GM23338 (cell line): ENCODE measurements around the gene WARS2. TPM values are rescaled to one million over a fixed set of nuclear protein-coding genes. Genes with fewer than 3 reads are reported as not detected.

Experiments
- ATAC-seq: fragments of 200-7000 bp; cut with Tn5 transposase; 3 replicates; pipeline ENCODE4 v1.9.1; 2020
- DNase-seq: peaks from one replicate; pipeline ENCODE4 v3.0.0-alpha.2; 2015; ENCODE audit warnings: low spot score
- H2AFZ ChIP-seq: fragments of 200-600 bp; sonication (generic); 2 replicates; pipeline ENCODE4 v1.8.0; 2016; ENCODE audit warnings: antibody characterized with exemption, mild to moderate bottlenecking, moderate library complexity
- H3F3A ChIP-seq: fragments of 200-600 bp; sonication (generic); replicated peaks from 2 replicates; pipeline ENCODE4 v1.8.0; 2017; ENCODE audit warnings: antibody characterized with exemption, mixed run types, low read depth
- H3K27ac ChIP-seq: fragments of 200-600 bp; sonication (generic); 2 replicates; pipeline ENCODE4 v1.6.1; 2016; ENCODE audit warnings: low read depth
- H3K27me3 ChIP-seq: fragments of 200-600 bp; sonication (generic); 2 replicates; pipeline ENCODE4 v1.8.0; 2016; ENCODE audit warnings: mild to moderate bottlenecking, mixed run types, moderate library complexity; ENCODE audit not compliant: insufficient read depth
- H3K36me3 ChIP-seq: fragments of 200-600 bp; sonication (generic); 2 replicates; pipeline ENCODE4 v1.8.0; 2016; ENCODE audit warnings: mild to moderate bottlenecking; ENCODE audit not compliant: insufficient read depth
- H3K4me1 ChIP-seq: fragments of 200-600 bp; sonication (generic); 2 replicates; pipeline ENCODE4 v1.8.0; 2016; ENCODE audit warnings: mild to moderate bottlenecking, moderate library complexity; ENCODE audit not compliant: insufficient read depth
- H3K4me2 ChIP-seq: fragments of 200-600 bp; sonication (generic); 2 replicates; pipeline ENCODE4 v1.7.1; 2017; ENCODE audit warnings: mixed run types
- H3K4me3 ChIP-seq: fragments of 200-600 bp; sonication (generic); 2 replicates; pipeline ENCODE4 v1.6.1; 2016; ENCODE audit warnings: mixed run types
- H3K79me2 ChIP-seq: fragments of 200-600 bp; sonication (generic); replicated peaks from 2 replicates; pipeline ENCODE4 v1.8.0; 2017; ENCODE audit warnings: mild to moderate bottlenecking; ENCODE audit not compliant: insufficient read depth
- H3K9me2 ChIP-seq: fragments of 200-600 bp; sonication (generic); 2 replicates; pipeline ENCODE4 v1.8.0; 2017; ENCODE audit not compliant: insufficient read depth
- H4K20me1 ChIP-seq: fragments of 200-600 bp; sonication (generic); replicated peaks from 2 replicates; pipeline ENCODE4 v1.8.0; 2017; ENCODE audit warnings: mild to moderate bottlenecking; ENCODE audit not compliant: insufficient read depth
- H3K27ac Mint-ChIP-seq: 2 replicates; pipeline ENCODE4 v1.8.0; 2020; ENCODE audit warnings: inconsistent platforms, mild to moderate bottlenecking, moderate library complexity, mixed read lengths
- H3K27me3 Mint-ChIP-seq: 3 replicates; pipeline ENCODE4 v1.8.0; 2022; ENCODE audit warnings: low read depth, mild to moderate bottlenecking, moderate library complexity, mixed read lengths, inconsistent platforms; ENCODE audit not compliant: insufficient read depth, poor library complexity
- H3K36me3 Mint-ChIP-seq: 3 replicates; pipeline ENCODE4 v1.8.0; 2021; ENCODE audit warnings: low read depth, mild to moderate bottlenecking, inconsistent platforms, moderate library complexity, mixed read lengths
- H3K4me1 Mint-ChIP-seq: 3 replicates; pipeline ENCODE4 v1.8.0; 2020; ENCODE audit warnings: mild to moderate bottlenecking, inconsistent platforms, mixed read lengths
- H3K4me3 Mint-ChIP-seq: 3 replicates; pipeline ENCODE4 v1.8.0; 2021; ENCODE audit warnings: moderate library complexity, mild to moderate bottlenecking, inconsistent platforms, mixed read lengths
- H3K9me3 Mint-ChIP-seq: 3 replicates; pipeline ENCODE4 v1.8.0; 2020; ENCODE audit warnings: moderate library complexity, mild to moderate bottlenecking, inconsistent platforms, mixed read lengths
- CREB1 ChIP-seq: fragments of 250-450 bp; sonication (Bioruptor Pico); IDR thresholded peaks from 2 replicates; pipeline ENCODE4 v1.5.0; 2020; ENCODE audit warnings: low read depth, mild to moderate bottlenecking, moderate library complexity
- EZH2 ChIP-seq: fragments of 200-600 bp; sonication (generic); IDR thresholded peaks from one replicate; pipeline ENCODE4 v1.8.0; 2017; ENCODE audit warnings: antibody characterized with exemption, mild to moderate bottlenecking, low read depth; ENCODE audit not compliant: unreplicated experiment
- EZH2phosphoT487 ChIP-seq: fragments of 200-600 bp; sonication (generic); IDR thresholded peaks from one replicate; pipeline ENCODE4 v1.8.1; 2018; ENCODE audit warnings: antibody characterized with exemption; ENCODE audit not compliant: unreplicated experiment
- JUNB ChIP-seq: IDR thresholded peaks from one replicate; pipeline ENCODE4 v1.6.1; 2016; ENCODE audit warnings: antibody characterized with exemption; ENCODE audit not compliant: unreplicated experiment
- NANOG ChIP-seq: IDR thresholded peaks from 2 replicates; pipeline ENCODE4 v1.6.1; 2016; ENCODE audit warnings: antibody characterized with exemption, borderline replicate concordance
- POLR2AphosphoS5 ChIP-seq: IDR thresholded peaks from 2 replicates; pipeline ENCODE4 v1.6.1; 2016; ENCODE audit warnings: antibody characterized with exemption, low read depth
- STAT1 ChIP-seq: IDR thresholded peaks from one replicate; pipeline ENCODE4 v1.6.1; 2016; ENCODE audit warnings: antibody characterized with exemption; ENCODE audit not compliant: unreplicated experiment
- ZNF114 ChIP-seq: fragments of 250-450 bp; sonication (Bioruptor Pico); IDR thresholded peaks from 2 replicates; pipeline ENCODE4 v1.5.0; 2020; ENCODE audit warnings: mild to moderate bottlenecking, moderate library complexity
- ZNF331 ChIP-seq: fragments of 250-450 bp; sonication (Bioruptor Pico); IDR thresholded peaks from 2 replicates; pipeline ENCODE4 v1.5.0; 2020; ENCODE audit warnings: low read depth, mild to moderate bottlenecking, moderate library complexity
- polyA plus RNA-seq: library from polyadenylated mRNA; unstranded; fragments of >200 nt; fragmentation: Nextera tagmentation; extraction: Ambion mirVana; gene quantifications from 2 replicates; pipeline ENCODE4 v1.2.1, GENCODE V29; 2016
- total RNA-seq: library from RNA; depleted of rRNA; stranded (reverse); fragments of >200 nt; shearing (Covaris generic); gene quantifications from 2 replicates; pipeline ENCODE4 v1.2.3, GENCODE V29; 2014
- TF ChIP-seq, protein P1 (sequence below): IDR thresholded peaks from one replicate; pipeline ENCODE4 v1.6.1; 2018; ENCODE audit warnings: antibody characterized with exemption; ENCODE audit not compliant: unreplicated experiment
- TF ChIP-seq, protein P2 (sequence below): IDR thresholded peaks from 2 replicates; pipeline ENCODE4 v1.6.1; 2016; ENCODE audit warnings: antibody characterized with exemption
- TF ChIP-seq, protein P3 (sequence below), 2 experiments: fragments of 200-600 bp in 1 of 2; sonication (generic) in 1 of 2; conservative IDR thresholded peaks; 2 replicates each; pipeline versions ENCODE4 v1.5.1 to v1.6.1; 2016 to 2017; ENCODE audit warnings: antibody characterized with exemption in 2 of 2, low read depth in 2 of 2, mild to moderate bottlenecking in 2 of 2, moderate library complexity in 1 of 2

The WARS2 gene
- total and polyA plus RNA-seq, 2 experiments from 2014 or later = 6.4 to 12.6 TPM

DNA sequence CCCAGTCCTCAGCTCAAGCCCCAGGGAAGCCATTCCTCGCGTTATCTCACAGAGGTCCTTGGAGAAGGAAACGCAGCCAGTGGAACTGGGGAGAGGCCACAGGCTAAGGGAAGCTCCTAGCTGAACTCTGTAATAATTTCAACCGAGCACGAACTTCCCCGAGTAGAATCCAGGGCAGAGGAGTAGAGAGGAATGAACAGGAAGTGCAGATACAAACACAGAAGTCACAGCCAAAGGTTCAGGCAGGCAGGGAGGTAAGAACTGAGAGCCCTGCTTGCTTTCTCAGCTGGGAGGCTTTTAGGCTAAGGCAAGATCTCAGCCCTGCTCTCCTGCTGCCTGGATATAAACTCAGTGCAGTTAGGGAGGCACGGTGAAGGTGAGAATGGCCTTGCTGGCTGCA lies 23.7 kb downstream of the WARS2 start:
- H2AFZ ChIP-seq = no peak overlapping the region; the same call in 1 of the 2 replicates
- no peak overlapping the region for H3K4me3 ChIP-seq
- Mint-ChIP-seq H3K9me3 (no peaks in the 10 kb centered on the region), H3K27ac (no peak overlapping the region), H3K4me1 (peaks cover 16% of the 10 kb centered on the region), H3K4me3 (no peak overlapping the region), H3K27me3 (peaks cover 2% of the 10 kb centered on the region), H3K36me3 (no peaks in the 10 kb centered on the region)
- no peaks in the 10 kb centered on the region for H3K27me3 ChIP-seq
- peaks cover 3% of the 10 kb centered on the region; the same call in 1 of the 2 replicates for H3K4me1 ChIP-seq
- ATAC-seq (peak; percentile 55), DNase-seq (no peak)
- H3F3A ChIP-seq = no peaks in the 10 kb centered on the region
- H3K36me3 ChIP-seq = no peaks in the 10 kb centered on the region
- no peak for TF ChIP-seq ZNF114
- no peak for TF ChIP-seq EZH2
- no peak overlapping the region for H3K27ac ChIP-seq
- H4K20me1 ChIP-seq = no peaks in the 10 kb centered on the region
- H3K79me2 ChIP-seq = peaks cover 11% of the 10 kb centered on the region
- H3K9me2 ChIP-seq = no peaks in the 10 kb centered on the region; the same call in 1 of the 2 replicates
- H3K4me2 ChIP-seq = peak overlapping the region; percentile 29; the same call in 1 of the 2 replicates

DNA sequence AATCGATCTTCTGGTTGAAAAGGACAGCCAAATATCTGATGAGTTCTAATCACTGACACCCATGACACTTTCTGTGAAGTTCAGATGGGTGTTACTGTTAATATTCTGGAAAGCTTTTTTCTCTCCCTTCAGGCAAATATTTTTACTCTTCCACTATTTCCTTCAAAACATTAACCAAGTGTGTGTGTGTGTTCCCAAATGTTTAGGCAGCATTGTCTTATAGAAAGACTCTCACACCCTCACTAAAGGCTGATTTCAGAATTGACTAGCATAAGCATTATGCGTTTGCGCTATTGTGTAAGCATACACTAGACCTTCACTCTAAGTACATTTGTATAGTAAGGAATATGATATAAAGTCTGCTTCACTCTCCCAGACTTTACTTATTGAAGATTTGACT lies 24.7 kb downstream of the WARS2 start:
- Mint-ChIP-seq H3K27ac (no peak overlapping the region), H3K9me3 (no peaks in the 10 kb centered on the region), H3K27me3 (peaks cover 2% of the 10 kb centered on the region), H3K36me3 (no peaks in the 10 kb centered on the region), H3K4me3 (no peak overlapping the region), H3K4me1 (peaks cover 16% of the 10 kb centered on the region)
- Histone ChIP-seq H3K4me3 (no peak overlapping the region), H3K79me2 (peaks cover 11% of the 10 kb centered on the region), H3K9me2 (no peaks in the 10 kb centered on the region; the same call in 1 of the 2 replicates), H3K27me3 (no peaks in the 10 kb centered on the region), H3K36me3 (no peaks in the 10 kb centered on the region), H2AFZ (no peak overlapping the region), H4K20me1 (no peaks in the 10 kb centered on the region), H3K4me1 (peaks cover 3% of the 10 kb centered on the region; the same call in 1 of the 2 replicates), H3K4me2 (no peak overlapping the region), H3K27ac (no peak overlapping the region), H3F3A (no peaks in the 10 kb centered on the region)
- ATAC-seq (no peak), DNase-seq (no peak)
- TF ChIP-seq POLR2AphosphoS5 (no peak), STAT1 (no peak), EZH2 (no peak), ZNF114 (no peak), ZNF331 (no peak), EZH2phosphoT487 (no peak), NANOG (no peak), JUNB (no peak), CREB1 (CRISPR knock-in tag) (no peak)
- TF ChIP-seq, protein P1, sequence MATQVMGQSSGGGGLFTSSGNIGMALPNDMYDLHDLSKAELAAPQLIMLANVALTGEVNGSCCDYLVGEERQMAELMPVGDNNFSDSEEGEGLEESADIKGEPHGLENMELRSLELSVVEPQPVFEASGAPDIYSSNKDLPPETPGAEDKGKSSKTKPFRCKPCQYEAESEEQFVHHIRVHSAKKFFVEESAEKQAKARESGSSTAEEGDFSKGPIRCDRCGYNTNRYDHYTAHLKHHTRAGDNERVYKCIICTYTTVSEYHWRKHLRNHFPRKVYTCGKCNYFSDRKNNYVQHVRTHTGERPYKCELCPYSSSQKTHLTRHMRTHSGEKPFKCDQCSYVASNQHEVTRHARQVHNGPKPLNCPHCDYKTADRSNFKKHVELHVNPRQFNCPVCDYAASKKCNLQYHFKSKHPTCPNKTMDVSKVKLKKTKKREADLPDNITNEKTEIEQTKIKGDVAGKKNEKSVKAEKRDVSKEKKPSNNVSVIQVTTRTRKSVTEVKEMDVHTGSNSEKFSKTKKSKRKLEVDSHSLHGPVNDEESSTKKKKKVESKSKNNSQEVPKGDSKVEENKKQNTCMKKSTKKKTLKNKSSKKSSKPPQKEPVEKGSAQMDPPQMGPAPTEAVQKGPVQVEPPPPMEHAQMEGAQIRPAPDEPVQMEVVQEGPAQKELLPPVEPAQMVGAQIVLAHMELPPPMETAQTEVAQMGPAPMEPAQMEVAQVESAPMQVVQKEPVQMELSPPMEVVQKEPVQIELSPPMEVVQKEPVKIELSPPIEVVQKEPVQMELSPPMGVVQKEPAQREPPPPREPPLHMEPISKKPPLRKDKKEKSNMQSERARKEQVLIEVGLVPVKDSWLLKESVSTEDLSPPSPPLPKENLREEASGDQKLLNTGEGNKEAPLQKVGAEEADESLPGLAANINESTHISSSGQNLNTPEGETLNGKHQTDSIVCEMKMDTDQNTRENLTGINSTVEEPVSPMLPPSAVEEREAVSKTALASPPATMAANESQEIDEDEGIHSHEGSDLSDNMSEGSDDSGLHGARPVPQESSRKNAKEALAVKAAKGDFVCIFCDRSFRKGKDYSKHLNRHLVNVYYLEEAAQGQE = no peak
- TF ChIP-seq, protein P2, sequence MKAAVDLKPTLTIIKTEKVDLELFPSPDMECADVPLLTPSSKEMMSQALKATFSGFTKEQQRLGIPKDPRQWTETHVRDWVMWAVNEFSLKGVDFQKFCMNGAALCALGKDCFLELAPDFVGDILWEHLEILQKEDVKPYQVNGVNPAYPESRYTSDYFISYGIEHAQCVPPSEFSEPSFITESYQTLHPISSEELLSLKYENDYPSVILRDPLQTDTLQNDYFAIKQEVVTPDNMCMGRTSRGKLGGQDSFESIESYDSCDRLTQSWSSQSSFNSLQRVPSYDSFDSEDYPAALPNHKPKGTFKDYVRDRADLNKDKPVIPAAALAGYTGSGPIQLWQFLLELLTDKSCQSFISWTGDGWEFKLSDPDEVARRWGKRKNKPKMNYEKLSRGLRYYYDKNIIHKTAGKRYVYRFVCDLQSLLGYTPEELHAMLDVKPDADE = no peak
- TF ChIP-seq, protein P3, sequence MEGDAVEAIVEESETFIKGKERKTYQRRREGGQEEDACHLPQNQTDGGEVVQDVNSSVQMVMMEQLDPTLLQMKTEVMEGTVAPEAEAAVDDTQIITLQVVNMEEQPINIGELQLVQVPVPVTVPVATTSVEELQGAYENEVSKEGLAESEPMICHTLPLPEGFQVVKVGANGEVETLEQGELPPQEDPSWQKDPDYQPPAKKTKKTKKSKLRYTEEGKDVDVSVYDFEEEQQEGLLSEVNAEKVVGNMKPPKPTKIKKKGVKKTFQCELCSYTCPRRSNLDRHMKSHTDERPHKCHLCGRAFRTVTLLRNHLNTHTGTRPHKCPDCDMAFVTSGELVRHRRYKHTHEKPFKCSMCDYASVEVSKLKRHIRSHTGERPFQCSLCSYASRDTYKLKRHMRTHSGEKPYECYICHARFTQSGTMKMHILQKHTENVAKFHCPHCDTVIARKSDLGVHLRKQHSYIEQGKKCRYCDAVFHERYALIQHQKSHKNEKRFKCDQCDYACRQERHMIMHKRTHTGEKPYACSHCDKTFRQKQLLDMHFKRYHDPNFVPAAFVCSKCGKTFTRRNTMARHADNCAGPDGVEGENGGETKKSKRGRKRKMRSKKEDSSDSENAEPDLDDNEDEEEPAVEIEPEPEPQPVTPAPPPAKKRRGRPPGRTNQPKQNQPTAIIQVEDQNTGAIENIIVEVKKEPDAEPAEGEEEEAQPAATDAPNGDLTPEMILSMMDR (conservative IDR thresholded peaks at IDR 0.05; ENCODE audit: low read depth in 2 of 2) = no peak
